Measurements from ENCODE around the gene PCCA.
"Not testable (repeated sequence)": the region's sequence is repeated elsewhere in the genome, so short reads cannot be mapped to it uniquely, and the experiment has no call there.

The PCCA gene

GRCh38 chr13:100262404-100262803 lies 173.5 kb downstream of the PCCA start:
- no peak for DNase-seq

- DNase-seq = no peak
These were observed 177.1 kb downstream of the PCCA start for GRCh38 chr13:100266026-100266425.

- DNase-seq = no peak
These were observed 180.9 kb downstream of the PCCA start for GRCh38 chr13:100269837-100270236.

- no peak for DNase-seq
These were observed 184.2 kb downstream of the PCCA start for GRCh38 chr13:100273138-100273537.

GRCh38 chr13:100273552-100273951 lies 184.7 kb downstream of the PCCA start:
- DNase-seq = no peak

- no peak for DNase-seq
These were observed 186.1 kb downstream of the PCCA start for GRCh38 chr13:100274942-100275506.

- no peak for DNase-seq
These were observed 186.9 kb downstream of the PCCA start for GRCh38 chr13:100275746-100276145.

- DNase-seq = no peak
These were observed 191.8 kb downstream of the PCCA start for GRCh38 chr13:100280681-100281080.

- not testable (repeated sequence) for DNase-seq
These were observed 193.4 kb downstream of the PCCA start for GRCh38 chr13:100282306-100282705.

GRCh38 chr13:100290165-100290801 lies 201.4 kb downstream of the PCCA start:
- DNase-seq = no peak

- no peak for DNase-seq
These were observed 202.7 kb downstream of the PCCA start for GRCh38 chr13:100291624-100292023.

GRCh38 chr13:100297413-100297812 lies 208.5 kb downstream of the PCCA start:
- DNase-seq = no peak

- DNase-seq = no peak
These were observed 209.3 kb downstream of the PCCA start for GRCh38 chr13:100298116-100298681.

GRCh38 chr13:100298691-100299090 lies 209.8 kb downstream of the PCCA start:
- DNase-seq = no peak

GRCh38 chr13:100300243-100300642 lies 211.3 kb downstream of the PCCA start:
- DNase-seq = no peak

GRCh38 chr13:100300708-100301107 lies 211.8 kb downstream of the PCCA start:
- DNase-seq = no peak

GRCh38 chr13:100301418-100301817 lies 212.5 kb downstream of the PCCA start:
- no peak for DNase-seq

GRCh38 chr13:100302391-100302790 lies 213.5 kb downstream of the PCCA start:
- no peak for DNase-seq

GRCh38 chr13:100304229-100304628 lies 215.3 kb downstream of the PCCA start:
- DNase-seq = no peak

GRCh38 chr13:100305398-100305797 lies 216.5 kb downstream of the PCCA start:
- DNase-seq = no peak

GRCh38 chr13:100306030-100306429 lies 217.1 kb downstream of the PCCA start:
- no peak for DNase-seq

- DNase-seq = no peak
These were observed 217.6 kb downstream of the PCCA start for GRCh38 chr13:100306434-100306999.

GRCh38 chr13:100314132-100314910 lies 225.4 kb downstream of the PCCA start:
- no peak for DNase-seq

- DNase-seq = no peak
These were observed 226.6 kb downstream of the PCCA start for GRCh38 chr13:100315522-100315921.
